Medulla oblongata (tissue), 1 donor: ENCODE measurements around the gene VPS13C.
"Not testable (repeated sequence)": the region's sequence is repeated elsewhere in the genome, so short reads cannot be mapped to it uniquely, and the experiment has no call there.

Experiments
- DNase-seq: peaks from one replicate; pipeline ENCODE4 v3.0.0-alpha.2; 2015; ENCODE audit errors: extremely low spot score

VPS13C gene

DNA sequence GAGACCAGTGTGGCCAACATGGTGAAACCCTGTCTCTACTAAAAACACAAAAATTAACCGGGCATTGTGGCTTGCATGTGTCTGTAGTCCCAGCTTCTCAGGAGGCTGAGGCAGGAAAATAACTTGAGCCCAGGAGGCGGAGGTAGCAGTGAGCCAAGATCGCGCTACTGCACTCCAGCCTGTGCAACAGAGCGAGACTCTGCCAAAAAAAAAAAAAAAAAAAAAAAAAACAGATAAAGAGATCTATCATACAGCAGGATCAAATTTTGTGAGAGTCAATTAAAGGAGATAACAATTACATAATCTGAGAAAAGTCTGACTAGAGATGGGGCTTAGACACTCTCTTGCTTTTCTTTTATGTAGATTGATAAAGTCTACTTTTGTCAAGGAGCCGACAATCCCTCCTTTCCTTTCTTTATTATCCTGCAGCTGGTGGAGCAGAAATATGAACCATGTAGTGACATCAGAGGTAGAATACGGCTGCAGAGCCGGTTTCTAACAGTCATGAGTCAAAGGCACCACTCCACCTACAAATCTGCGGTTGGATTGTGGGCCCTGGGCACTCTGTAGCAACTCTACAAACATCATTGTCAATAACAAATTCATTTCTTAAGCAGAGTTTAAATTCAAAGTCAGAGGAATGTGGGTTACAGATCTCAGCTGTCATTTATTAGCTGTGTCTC, 15.5 kb upstream of the VPS13C start:
- DNase-seq, result no peak

DNA sequence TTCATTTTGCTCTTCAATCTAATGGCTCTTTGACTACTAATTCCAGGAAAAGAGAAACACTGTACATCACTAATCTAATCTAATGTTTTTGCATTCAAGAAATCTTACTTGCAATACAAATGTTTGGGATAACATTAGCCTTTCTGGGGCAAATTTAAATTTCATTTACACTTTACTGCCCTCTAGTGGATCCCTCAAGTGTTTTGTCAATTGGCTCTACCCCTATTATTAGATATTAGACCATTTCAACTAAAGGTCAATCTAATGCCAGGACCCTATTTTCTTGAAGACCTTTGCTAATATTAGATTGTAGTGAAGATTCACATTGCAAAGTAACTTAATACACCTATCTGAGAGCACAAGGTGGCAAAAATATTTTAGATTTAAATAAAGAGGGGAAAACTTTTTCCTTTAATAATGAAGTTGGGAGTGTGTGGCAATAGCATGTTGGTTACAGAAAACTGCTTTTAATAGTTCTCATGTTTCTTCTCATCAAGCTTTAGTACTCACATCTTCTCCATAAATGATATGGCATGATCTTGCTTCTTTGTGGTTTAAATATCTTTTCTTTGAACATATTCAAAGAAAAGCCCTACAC, 11.6 kb upstream of the VPS13C start:
- peak; percentile 74 for DNase-seq

DNA sequence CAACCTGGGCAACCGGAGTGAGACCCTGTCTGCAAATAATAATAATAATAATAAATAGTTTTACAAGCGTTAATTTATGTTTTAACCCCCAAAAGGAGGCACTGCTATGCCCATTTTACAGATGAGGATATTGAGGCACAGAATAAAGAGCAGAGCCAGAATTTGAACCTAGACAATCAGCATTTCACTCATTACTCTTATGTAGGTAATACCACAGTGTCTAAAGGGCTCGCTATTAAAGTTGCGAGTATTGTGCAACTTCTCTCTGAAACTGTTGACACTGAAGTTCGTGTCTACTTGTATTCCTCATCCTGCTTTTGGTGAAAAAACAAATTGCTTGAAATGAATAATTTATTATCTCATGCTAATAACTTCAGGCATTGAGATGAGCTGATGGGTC, 9.3 kb upstream of the VPS13C start:
- no peak for DNase-seq

DNA sequence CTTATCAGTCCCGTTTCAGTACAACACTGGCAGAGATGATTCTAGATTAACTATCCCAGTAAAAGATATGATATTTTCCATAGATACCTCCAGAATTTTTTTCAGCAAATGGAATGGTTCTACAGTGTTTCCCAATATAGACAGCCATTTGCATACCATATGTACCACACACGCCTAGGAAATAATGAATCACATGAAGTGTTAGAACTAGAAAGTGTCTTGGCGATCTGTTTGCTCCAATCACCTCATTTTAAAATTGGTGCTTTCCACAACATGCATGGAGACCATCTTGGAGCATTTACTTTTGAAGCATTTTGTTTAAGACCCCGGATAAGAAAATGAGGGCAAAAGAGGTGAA, 8.5 kb upstream of the VPS13C start:
- DNase-seq, result no peak

DNA sequence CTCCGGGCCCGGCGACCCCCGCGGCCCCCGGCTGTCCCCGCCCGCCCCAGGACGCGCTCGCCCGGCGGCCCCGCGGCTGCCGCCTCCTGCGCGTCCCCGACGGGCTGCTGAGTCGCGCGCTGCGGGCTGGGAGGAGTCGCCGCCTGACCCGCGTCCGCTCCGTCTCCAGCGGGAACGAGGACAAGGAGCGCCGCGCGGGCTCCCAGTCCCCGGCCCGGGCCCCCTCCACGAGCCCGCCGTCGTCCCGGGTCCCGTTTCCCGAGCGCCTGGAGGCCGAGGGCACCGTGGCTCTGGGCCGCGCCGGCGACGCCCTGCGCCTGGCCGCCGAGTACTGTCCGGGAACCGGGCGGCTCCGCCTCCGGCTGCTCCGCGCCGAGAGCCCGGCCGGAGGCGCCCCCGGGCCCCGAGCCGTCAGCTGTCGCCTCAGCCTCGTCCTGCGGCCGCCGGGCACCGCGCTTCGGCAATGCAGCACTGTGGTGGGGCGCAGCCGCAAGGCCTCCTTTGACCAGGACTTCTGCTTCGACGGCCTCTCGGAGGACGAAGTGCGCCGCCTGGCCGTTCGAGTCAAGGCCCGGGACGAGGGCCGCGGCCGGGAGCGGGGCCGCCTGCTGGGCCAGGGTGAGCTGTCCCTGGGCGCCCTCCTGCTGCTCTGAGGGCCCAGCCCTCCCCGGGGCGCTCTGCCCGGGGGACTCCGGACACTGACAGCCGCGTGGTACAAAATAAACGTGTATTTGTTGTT, 8.0 kb upstream of the VPS13C start:
- no peak for DNase-seq

DNA sequence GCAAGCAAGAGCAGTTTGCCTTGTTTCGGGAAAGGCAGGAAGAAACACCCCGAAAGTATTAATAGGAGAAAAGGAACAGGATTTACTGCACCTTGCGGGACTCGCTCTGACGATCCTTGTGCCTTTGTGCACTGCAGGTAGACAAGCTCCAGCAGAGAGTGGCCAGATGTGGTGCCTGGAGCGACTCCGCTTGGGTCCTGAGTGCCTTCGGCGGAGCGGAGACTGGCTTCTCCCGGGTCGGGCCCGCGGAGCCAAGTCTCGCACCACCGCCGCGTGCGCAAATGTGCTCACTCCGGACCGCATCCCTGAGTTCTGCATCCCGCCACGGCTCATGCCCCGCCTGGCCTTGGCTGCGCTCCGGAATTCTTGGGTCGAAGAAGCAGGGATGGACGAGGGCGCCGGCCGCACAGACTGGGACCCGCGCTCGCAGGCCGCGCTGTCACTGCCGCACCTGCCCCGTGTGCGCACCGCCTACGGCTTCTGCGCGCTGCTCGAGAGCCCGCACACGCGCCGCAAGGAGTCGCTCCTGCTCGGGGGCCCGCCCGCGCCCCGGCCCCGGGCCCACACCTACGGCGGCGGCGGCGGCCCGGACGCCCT, 7.3 kb upstream of the VPS13C start:
- no peak for DNase-seq

DNA sequence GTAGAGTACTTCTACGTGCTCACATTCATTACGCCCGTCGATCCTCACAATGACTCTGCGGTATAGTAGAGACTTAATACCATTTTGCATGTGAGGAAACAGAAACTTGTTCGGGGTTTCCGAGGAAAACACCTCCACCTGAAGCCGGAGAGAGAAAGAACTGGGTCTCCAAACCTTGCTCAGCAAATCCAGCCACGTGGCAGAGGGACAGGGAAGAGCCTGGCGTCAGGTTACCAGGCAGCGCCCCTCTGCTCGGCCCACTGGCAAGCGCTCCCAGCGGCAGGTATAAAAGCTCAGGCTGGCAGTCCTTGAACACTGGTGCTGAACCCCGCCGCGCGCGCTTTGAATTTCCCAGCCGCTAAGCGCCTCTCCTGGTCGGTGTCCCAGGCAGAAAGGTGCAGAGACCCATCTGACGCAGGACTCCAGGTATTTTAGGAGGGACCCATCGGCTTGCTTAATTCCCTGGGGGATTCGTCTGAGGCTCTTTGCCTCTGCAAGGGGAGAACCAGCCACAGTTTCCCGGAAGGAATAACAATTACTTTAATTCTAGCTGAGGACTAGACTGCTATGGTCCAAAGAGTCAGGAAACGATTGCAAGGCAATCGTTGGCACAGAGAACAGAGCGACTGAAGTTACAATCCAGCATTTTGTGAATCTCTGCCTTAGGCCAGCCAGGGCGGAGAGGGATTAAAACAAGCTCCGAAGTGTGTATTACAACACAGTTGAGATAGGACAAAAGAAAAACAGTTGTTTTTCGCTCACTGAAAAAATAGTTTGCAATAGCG, 6.6 kb upstream of the VPS13C start, which contains the start of gene C2CD4A:
Gene C2CD4A, plus strand, starts transcription at position 315 of the 785 bp plus-strand sequence. CDS start 637 bp downstream, outside the sequence.
- DNase-seq, result peak; percentile 29

DNA sequence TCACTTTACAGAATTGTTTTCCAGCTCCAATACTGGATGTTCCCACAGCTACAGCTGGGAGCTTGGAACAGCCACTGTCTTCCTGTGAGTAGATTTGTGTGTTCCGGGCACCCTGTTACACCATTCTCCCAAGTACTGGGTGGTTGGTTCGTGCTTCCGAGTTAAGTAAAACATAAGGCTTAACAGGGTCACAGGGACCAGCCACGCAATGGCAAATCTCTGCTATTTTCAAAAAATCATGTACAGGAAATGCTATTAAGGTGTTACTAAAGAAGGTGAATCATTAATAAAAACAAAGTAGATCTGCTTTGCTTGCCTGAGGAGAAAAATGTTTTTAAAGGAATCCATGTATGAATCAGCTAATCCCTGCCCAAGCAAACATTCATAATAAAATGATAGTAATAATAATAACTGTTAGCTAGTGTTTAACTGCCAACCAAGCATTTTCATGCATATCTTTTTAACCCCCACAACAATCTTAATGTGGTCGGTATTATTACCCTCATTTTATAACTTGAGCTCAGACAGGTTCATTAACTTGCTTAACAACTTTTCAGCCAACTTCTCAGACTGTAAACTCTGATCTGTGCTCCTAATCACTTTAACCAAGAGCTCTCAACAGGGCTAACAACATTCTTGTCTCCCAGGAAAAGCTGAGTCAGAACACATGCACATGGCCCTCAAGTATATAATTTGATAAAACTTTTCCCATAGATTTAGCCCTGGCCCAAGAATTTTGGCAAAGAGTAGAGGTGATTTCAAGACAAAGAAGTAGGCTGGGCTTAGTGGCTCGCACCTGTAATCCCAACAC, 3.8 kb upstream of the VPS13C start:
- DNase-seq, result no peak

DNA sequence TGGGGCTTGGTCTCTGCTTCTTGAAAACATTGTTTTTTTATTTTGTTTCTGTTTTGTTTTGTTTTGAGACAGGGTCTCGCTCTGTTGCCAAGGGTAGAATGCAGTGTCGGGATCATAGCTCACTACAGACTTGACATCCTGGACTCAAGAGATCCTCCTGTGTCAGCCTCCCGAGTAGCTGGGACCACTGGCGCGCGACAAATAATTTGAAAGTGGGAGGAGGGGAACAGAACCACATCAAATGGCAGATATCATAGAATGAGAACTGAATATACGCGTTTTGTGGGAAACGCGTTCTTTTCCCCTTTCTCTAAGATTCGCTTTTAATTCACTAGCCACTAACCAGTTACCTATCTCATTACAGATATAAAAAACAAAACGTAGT, 641 bp upstream of the VPS13C start:
- DNase-seq, result no peak

DNA sequence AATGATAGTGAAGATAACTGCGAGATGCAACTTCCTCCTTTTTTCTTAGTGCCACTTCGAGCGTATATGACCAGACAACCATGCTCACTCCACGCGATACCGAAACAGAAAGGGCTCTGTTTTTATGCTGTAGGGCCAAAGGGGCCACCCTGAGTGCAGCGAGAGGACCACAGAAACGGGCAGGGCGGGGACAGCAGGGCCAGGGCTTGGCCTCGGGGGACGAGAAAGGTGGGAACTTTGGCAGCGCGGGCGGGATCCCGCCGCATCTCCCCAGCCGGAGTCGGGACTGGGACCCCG, 483 bp downstream of the VPS13C start:
- DNase-seq, result peak; percentile 77

DNA sequence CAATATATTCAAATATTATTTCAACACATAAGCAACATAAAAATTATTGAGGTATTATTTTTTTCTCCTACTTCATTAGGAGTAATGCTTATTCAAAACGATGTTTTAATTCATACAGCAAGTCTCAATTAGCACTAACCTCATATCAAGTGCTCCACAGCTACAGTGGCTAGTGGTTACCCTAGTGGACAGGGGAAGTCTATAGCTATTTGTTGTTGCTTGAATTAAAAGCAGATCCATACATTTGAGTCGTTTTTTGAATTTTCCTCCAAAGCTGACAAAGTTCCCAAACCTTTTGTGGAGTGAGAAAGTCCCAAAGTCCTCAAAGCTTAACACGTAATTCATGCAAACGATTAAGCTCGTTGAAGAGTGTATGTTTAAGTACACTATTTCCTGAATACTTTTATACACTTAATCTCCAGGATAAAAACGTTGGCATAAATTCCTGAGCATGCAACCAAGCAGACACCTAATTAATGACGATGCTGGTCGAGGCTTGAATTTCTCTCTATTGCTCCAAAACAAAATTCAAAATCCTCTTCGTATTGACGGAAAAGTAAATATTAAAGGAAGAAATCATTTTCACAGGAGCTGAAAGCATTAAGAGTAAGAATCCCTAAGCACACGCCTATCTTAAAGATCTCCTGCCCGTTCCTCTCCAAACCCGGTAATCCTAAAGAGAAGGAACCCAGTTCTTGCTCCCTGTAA, 985 bp downstream of the VPS13C start:
- peak; percentile 17 for DNase-seq

DNA sequence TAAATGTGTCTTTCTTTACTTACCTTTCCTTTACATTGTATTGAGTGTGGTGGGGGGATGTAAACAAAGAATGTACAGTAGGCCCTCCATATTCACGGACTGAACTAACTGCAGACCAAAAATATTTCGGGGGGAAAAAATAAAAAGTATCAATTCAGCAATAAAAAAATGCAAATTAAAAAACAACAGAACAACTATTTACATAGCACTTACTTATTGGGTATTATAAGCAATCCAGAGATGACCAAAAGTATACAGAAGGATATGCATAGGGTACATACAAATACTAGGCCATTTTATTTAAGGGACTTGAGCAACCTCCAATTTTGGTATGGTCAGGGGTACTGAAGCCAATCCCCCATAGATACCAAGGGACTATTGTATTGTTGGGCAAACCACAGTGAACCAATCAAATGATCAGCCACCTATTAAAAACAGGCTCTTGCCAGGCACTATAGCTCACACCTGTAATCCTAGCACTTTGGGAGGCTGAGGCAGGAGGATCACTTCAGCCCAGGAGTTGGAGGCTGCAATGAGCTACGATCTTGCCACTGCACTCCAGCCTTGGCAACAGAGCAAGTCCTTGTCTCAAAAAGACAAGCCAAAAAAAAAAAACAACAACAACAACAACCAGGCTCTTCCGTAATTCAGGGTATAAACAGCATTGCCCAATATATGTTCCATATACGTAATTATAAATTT, 1.8 kb downstream of the VPS13C start:
- DNase-seq, result no peak

DNA sequence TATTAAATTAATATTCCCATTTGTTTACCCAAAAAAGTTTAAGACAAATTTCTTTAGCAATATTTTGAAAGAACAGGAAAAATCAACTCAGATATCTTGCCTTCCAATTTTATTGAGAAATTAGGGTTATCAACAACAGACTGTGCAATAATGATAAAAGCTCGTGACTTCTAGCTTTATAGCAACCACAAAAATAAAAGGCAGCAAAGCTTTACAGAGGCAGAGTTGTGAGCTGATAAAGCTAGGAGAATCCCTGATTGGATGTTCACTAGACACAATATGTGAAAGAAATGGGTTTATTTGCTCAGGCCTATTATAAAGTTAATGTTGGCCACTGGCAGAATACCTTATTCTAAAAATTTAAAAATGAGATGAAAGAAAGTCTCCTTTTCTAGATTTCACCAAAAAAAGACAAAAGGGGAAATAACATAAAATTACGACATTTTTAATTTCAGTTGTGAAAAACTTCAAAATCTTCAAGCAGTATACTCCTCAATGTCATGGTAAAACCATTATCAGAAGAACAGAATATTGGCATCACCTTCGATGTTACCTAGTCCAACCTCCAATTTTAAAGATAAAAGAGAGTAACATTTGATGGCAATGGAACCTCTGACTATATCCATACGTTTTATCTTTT, 2.8 kb downstream of the VPS13C start:
- no peak for DNase-seq

DNA sequence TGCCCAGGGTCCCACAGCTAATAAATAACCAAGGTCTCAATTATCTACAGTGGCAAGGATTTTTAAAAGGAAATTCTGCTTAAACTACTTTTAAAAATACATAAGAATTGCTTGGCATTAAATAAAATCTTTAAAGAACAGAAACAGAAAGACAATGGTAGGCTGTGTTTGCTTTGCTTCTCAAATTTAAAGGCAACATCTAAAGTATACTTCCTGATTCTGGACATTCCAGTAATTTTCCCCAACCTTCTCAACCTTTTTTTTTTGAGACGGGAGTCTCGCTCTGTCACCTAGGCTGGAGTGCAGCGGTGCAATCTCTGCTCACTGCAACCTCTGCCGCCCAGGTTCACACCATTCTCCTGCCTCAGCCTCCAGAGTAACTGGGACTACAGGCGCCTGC, 5.3 kb downstream of the VPS13C start:
- no peak for DNase-seq

DNA sequence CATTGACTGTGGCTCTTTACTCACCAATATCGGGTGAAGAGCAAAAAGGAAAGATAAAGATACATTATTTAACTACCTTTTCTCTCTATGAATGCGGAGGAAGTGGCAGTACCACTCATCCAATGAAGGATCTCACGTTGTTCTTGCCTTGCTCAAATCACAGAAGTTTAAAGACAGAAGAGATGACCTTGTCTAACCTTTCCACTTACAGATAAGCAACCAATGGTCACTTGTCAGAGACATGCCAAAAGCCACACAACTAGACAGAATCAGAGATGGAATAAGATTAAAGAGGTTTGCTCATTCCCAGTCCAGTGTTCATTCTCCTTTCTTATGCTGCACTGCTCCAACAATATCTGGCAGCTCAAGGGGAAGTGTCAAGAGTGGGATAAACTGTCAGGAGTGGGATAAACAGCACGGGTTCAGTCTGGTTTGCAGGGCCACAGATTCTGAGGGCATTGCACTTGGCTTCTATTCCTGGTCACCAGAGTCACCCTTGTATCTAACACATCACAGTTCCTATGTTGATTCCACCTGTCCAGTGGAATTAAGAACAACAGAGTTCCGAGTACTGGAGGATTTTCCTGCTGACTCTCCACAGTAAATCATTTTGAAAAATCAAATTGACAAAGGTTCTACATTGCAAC, 6.7 kb downstream of the VPS13C start:
- DNase-seq, result no peak

DNA sequence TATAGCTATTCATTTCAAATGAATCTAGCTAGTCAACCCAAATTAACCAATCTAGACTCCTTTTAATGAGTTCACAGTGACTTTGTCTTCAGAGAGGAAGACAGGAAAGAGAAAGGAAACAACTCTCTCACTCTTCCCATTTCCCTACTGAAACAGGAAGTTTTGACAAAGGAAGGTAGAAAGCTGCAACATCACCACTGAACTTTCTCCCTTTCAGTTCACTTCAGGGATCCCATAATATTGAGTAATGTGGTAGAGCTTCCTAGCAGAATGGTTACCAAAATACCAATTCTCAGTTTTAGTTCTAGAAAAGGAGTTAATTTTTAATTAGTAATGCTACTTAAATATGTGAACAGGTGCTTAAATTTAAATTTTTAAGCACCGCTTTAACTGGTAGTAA, 7.5 kb downstream of the VPS13C start:
- DNase-seq, result no peak

DNA sequence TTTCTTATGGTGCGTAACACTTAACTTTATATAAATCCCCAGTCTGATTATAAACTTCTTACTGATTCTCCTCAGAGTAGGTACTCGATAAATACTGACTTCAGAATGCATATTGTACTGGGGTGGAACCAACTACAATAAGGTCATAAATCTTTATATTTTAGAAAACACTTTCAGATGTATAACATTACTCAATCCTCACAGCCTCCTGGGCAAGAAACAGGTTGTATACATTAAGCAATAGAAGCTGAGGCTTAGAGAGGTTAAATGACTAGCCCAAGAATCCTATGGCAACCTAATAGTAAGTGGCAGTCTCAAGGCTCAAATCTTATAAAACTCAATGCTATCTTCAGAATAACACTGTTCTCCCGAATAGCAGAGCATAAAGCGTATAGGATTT, 9.1 kb downstream of the VPS13C start:
- no peak for DNase-seq

DNA sequence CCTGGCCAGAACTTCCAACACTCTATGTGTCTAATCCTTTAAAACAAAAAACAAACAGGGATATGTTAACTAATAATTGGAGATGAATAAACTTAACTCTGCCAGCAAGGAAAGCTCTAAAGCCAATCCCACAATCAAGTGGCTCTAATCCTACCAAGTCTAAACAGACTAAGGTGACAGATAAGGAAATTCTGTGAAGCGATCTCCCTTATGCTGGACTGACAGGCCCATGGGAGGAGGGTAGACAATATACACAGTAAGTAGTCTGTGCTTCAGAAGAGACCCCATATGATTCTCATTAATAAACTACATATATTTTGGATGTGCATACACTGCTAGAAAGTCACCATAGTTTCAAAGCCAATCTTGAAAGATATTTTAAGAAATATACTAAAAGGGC, 10.1 kb downstream of the VPS13C start:
- no peak for DNase-seq

DNA sequence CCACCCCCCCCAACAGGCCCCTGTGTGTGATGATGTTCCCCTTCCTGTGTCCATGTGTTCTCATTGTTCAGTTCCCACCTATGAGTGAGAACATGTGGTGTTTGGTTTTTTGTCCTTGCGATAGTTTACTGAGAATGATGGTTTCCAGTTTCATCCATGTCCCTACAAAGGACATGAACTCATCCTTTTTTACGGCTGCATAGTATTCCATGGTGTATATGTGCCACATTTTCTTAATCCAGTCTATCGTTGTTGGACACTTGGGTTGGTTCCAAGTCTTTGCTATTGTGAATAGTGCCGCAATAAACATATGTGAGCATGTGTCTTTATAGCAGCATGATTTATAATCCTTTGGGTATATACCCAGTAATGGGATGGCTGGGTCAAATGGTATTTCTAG, 12.0 kb downstream of the VPS13C start:
- not testable (repeated sequence) for DNase-seq
